GM04503 (cell line): Measurements from ENCODE around the gene RIN3.
"Not testable (repeated sequence)": the region's sequence is repeated elsewhere in the genome, so short reads cannot be mapped to it uniquely, and the experiment has no call there.

ENCODE experiments used
- DNase-seq: peaks from one replicate; pipeline ENCODE4 v3.0.0-alpha.2; 2012; ENCODE audit warnings: low read depth

RIN3 gene

GRCh38 chr14:92665661-92666110, 152.1 kb downstream of the RIN3 start:
- DNase-seq, result no peak

DNA sequence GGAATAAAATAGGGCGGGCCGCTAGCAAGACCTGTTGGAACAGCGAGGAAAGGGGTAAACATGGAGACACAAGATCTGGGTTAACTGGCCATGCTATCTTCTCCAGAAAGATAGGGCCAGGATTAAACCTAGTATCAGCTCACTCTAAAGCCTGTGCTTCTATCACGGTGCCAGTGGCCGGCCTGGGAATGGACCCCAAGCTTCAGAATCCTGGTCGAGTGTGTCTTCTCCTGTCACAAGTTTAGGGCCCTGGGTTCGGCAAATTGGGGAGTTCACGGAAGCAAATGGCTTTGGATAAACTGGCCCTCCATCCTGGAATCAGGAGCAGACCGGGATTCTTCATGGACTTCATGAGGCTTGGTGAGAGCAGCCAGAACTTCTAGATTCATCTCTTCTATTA, 152.7 kb downstream of the RIN3 start:
- DNase-seq, result no peak

DNA sequence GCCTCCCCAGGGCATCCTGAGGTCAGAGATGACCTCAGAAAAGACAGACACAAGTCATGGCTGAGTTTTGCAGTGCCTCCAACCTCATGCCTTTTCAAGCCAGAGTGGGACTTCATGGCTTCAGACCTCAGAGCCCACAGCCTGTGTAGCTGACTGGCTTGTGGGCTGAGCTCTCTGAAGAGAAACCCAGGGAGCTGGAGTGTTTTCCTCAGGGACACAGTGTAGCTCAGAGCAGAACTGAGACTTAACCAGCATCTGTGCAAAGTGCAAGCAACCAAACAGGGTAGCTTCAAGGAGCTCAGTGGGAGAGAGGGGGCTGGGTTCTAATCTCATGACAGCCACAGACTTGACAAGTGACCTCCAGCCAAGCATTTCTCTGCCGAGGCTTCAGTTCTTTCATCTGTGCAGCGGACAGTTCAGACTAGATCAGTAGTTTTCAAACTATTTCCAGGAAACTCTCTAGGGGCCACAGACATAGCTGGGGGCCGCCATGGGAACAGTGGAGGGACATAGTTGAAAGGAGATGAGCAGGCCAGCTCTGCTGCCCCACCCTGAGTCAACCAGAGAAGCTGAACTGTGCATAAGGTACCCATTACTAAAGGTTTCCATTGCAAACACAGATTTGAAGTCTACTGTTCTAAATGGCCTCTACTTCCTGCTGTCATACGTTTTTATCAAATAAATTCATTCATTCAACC, 154.8 kb downstream of the RIN3 start:
- no peak for DNase-seq

DNA sequence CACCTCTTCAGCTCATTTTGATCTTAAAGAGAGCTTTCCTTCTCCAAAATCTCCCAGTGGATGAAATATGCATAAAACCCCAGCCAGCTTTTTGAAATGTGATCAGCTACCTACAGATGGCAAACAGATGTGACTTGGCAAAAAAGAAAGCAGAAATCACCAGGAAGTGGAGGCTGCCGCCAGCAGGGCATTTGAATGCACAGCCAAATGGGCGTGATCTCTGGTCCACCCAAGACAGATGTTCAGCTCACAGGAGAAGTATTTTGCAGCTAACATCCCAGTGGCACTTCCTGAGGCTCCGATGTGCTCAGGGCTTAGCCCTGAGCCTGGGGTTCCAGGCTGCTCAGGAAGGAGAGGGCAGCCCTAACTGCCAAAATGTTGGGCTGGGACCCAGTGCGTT, 156.6 kb downstream of the RIN3 start:
- DNase-seq, result peak; percentile 80

GRCh38 chr14:92670643-92671366, 157.2 kb downstream of the RIN3 start:
- DNase-seq, result no peak

GRCh38 chr14:92673601-92674150, 160.1 kb downstream of the RIN3 start:
- DNase-seq, result no peak

- no peak for DNase-seq
These were observed 161.8 kb downstream of the RIN3 start for GRCh38 chr14:92675421-92675820.

DNA sequence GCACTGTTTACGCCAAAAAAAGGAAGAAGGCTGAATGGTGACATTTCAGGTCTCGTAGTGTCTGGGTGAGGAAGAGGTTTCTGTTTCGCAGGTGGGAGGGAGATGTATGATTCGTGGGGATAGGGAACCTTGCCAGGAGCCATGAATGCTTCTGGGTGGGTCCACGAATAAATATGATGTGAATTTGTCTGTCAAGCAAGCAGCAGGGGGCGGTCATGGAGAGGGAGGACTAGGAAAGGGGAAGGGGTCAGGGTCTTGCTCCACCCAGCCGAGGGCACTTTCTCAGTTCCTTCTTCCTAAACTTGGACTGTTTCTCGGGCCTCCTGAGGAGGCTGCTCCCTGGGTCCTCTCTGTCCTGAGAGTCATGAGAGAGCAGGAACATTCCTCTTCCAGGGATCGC, 162.4 kb downstream of the RIN3 start:
- no peak for DNase-seq

DNA sequence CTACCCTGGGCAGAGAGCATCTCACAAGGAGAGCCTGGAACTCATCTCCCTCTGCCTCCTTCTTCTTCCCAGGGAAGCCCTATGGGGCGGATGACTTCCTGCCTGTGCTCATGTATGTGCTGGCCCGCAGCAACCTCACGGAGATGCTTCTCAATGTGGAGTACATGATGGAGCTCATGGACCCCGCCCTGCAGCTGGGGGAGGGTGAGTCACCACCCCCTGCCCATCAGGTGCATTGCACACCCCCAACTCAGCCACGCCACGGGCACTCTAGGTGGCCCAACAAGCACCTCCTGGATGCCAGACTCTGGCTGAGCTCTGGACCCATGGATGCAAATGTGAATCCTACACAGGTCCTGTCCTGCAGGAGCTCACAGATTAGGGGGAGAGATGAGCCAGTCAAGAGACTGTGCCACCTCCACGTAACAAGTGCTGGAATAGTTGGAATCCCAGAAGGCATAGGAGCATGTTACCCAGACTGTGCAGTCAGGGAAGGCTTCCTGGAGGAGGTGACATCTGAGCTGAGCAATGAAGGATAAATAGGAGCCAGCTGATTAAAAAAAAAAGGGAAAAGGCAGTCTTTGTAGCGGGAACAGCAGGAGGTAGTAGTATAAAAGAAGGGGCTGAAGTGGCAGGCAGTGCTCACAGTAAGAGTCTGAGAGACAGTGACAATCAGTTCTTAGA, 163.0 kb downstream of the RIN3 start:
- no peak for DNase-seq

DNA sequence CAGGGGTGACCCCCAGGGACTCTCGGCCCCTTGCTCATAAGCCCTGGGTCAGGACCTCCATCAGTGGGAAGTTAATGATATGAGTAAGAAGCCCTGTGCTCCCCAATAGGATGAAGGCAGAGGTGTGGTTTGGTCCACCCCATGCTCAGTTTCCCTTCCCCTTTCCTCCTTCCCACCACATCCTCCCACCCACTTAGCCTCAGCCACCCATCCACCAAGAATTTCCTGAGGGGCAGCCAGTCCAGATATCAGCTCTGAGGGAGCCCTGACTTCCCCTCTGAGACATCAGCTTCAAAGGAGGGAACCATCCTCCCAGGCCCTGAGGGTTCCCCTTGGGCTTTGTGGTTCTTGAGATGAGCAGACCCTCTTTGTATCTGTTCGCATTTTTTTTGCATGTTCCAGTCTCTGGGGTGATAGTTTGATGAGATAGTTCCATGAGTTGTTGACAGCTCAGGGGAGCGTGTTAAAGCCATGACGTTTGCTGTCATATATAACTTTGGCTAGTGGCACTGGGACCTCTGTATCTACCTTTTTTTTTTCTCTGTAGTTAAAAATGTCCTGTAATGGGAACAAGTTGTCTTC, 163.6 kb downstream of the RIN3 start:
- DNase-seq, result no peak

DNA sequence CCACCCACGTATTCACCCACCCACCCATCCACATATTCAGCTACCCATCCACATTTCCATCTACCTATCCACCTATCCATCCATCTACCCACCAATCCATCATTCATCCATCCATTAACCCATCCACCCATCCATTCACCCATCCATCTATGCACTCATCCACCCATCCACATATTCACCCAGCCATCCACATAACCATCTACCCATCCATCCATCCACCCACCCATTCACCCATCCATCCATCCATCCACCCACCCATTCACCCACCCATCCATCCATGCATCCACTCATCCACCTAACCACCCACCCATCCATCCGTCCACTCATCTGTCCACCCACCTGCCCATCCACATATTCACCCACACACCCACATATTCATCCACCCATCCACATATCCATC, 164.4 kb downstream of the RIN3 start:
- DNase-seq, result no peak

DNA sequence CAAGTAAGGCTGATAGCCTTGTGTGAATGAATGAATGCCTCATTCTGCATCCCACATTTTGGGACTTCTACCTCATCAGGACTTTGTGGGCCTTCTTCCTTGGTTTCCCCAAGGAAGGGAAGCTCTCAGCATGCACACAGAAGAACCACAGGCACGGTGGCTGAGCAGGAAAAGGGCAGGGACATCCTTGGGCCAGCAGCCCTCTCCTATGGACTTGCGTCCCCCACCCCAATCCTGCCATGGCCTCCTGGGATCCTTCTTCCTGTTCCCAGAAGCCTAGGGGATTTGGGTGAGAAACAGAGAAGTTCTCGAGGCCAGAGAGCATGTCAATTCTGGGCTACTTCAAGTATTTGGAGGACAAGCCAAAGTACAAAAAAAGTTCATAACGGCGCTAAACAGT, 165.2 kb downstream of the RIN3 start:
- DNase-seq, result no peak

DNA sequence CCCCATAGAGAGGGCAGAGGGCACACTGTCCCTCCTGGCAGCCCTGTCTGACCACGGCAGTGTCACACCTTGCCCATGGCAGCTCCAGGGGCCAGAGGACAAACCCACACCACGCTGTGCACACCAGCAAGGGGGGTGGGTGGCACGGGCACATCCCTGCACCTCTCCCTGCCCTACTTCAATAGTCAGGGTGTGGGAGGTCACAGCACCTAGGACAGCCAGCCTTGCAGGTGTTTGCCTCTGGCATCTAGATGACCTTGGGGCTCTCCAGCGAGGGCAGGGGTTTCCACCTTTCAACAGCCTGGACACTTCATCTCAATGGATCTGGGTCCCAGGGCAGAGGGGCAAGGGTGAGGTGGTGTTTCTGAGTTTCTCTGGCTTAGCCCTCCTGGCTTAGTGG, 165.7 kb downstream of the RIN3 start:
- DNase-seq, result no peak

- not testable (repeated sequence) for DNase-seq
These were observed 166.7 kb downstream of the RIN3 start for GRCh38 chr14:92680330-92680729.

GRCh38 chr14:92680781-92681650, 167.4 kb downstream of the RIN3 start:
- DNase-seq, result no peak

DNA sequence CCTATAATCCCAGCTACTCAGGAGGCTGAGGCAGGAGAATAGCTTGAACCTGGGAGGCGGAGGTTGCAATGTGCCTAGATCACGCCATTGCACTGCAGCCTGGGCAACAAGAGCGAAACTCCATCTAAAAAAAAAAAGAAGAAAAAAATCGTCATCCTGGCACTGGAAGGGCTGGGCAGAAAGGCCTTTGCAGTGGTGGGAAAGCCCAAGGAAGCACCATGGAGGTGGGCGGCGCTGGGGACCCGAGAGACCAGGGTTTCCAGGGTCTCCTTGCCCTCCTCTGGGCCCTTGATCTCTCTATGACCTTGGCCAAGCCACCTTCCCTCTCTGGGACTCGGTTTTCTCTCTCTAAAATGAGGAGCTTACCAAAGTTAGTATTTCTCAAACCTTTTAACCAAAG, 169.5 kb downstream of the RIN3 start:
- DNase-seq, result no peak

DNA sequence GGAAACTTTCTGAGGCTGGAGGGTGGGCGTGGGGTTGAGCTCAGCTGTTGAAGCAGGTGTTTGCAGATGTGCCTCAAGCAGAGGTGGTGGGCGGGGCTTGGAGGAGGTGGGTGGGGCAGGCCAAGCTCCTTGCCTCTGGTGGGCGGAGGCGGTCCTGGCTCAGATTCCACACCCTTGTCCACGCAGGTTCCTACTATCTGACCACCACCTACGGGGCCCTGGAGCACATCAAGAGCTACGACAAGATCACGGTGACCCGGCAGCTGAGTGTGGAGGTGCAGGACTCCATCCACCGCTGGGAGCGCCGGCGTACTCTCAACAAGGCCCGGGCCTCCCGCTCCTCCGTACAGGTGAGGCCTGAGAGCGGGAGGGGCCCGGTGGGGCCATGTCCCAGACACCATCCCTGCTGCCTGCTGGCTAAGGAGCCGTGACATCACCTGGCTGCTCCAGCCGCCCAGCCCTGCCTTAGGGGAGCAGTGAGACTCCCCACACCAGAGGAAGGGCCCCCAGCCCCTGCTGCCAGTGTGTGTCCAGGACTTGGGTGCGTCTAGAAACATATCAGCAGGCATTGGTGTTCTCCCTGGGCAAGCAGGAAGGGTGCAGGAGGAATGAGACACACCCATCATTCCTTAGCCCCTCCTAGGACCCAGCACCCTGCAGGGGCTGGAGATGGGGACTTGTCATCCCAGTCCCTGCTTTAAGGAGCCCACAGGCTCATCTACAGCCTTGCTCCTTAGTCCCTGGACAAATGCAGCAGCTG, 171.4 kb downstream of the RIN3 start:
- no peak for DNase-seq

DNA sequence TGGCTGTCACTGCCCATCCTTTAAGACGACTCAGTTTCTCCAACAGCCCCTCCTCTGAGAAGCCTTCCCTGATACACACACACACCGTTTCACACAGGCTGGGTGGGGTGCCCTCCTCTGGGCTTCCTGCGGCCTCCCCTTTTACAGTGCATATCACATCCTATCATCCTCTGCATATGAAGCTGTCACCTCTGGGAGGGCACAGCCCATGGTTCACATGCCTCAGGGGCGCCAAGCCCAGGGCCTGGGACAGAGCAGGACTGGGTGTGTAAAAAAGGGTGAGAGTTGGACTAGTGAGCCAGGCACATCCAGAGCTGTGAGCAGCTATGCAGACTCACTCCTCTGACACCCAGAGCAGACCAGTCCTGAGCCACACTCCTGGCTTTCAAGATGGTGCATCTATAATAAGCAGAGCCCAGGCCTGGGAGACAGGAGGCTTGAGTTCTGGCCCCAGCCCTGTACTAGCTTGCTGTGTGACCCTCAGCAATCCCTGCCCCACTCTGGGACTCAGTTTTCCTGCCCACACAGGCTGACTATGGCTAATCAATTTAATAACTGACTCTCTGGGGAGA, 172.3 kb downstream of the RIN3 start:
- DNase-seq, result no peak

DNA sequence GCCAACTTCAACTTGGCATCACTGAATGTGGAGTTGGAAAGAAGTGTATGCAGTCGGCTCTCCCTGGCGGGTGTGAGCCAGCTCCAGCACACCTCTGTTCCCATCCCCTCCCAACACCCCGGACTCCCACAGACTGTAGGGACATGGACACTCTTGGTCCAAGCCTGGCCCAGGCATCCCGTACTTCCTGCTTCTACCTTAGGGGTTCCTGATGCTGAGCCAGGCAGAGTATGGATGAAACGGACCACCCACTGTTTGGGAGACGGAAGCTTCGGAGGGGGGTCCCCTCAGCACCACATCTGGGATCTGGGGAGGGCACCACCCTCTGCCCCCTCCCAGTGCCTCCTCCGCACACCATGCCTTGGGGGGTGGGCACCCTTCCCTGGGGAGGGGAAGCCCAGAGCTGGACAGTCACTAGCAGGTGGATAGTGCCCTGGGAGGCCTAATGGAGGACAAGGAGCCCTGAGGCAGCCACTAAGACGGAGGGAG, 172.9 kb downstream of the RIN3 start:
- no peak for DNase-seq

- no peak for DNase-seq
These were observed 173.4 kb downstream of the RIN3 start for GRCh38 chr14:92686900-92687427.
